ENCODE data around the gene HAUS1.

The HAUS1 gene

DNA sequence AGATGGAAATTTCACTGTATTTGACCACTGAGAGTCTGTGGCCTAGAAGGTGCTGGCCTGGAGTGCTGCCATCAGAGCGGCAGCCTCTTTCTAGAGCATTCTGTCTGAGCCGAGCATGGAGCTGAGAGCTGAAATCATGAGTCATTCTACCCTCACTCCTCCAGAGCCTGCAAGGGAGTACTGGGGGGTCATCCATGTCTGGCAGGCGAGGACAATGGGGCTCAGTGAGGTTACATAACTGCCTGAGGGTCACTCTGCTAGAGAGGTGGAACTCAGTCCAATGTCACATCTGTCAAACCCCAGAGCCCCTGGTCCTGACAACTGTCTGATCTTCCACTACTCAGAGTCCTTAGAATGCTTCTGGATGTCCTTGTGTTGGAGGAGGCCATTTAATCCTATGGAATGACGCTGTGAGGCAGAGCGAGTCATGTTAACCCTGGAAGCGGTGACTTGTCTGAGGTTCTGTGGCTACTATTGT is 65.3 kb downstream of the HAUS1 start:
- Histone ChIP-seq H2BK5ac (ENCODE audit: low read depth, low read length, poor library complexity) (no peak overlapping the region), H3K14ac (ENCODE audit: low read length) (no peak overlapping the region), H3K18ac (ENCODE audit: low read length) (no peak overlapping the region), H4K91ac (ENCODE audit: low read depth, low read length) (no peak overlapping the region), H2BK12ac (ENCODE audit: low read length) (no peak overlapping the region), H3K4ac (ENCODE audit: low read depth, low read length) (no peak overlapping the region), H2AK5ac (ENCODE audit: low read length) (no peak overlapping the region), H3K23ac (ENCODE audit: low read length) (no peak overlapping the region), H2AFZ (ENCODE audit: insufficient read depth, low read length, poor library complexity) (no peak overlapping the region), H3K4me3 (ENCODE audit: low read depth, low read length) (no peak overlapping the region), H3K79me2 (ENCODE audit: control insufficient read depth, insufficient read depth, low read length, poor library complexity) (peaks cover 9% of the 10 kb centered on the region), H3K79me1 (ENCODE audit: low read length) (peaks cover 7% of the 10 kb centered on the region), H2BK120ac (ENCODE audit: insufficient read depth, low read length, poor library complexity) (no peak overlapping the region), H3K36me3 (ENCODE audit: control insufficient read depth in 1 of 2, insufficient read depth in 2 of 2, low read length in 2 of 2) (no peaks in the 10 kb centered on the region), H4K12ac (ENCODE audit: low read depth, low read length) (no peak overlapping the region), H4K8ac (ENCODE audit: low read depth, low read length) (no peak overlapping the region), H3K9me3 (ENCODE audit: insufficient read depth, low read depth, low read length) (peaks cover 3% of the 10 kb centered on the region), H3K4me1 (ENCODE audit: control insufficient read depth in 1 of 2, insufficient read depth in 2 of 2, low read length in 2 of 2) (peaks cover 8 to 14% of the 10 kb centered on the region in 2 experiments), H3K9ac (ENCODE audit: low read length) (no peak overlapping the region), H3K27ac (ENCODE audit: low read depth, low read length) (peak overlapping the region; percentile 16), H3K4me2 (ENCODE audit: low read length) (no peak overlapping the region), H3K27me3 (ENCODE audit: insufficient read depth, low read length) (no peaks in the 10 kb centered on the region)
- DNase-seq, result no peak
- WGBS (ENCODE audit: extremely low coverage, insufficient coverage, insufficient read length), result no CpG with 5 or more reads among the region's 6 CpGs

DNA sequence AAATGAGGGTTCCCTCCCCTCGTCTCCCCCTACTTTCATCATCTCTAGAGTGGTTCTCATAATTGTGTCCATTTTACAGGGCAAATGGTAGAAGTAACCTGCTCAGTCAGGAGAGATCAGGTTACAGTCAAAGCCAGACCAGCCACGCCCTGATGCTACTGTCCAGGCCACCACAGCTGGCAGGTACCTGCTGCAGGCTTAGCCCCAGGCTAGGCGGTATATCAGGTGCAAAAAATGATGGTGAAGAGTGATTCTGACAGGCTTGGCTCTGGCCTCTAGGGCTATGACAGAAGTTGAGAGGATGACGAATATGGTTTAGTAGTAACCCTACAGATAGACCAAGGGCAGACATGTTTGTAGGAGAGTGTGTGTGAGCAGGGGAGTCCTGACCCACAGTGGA is 67.1 kb downstream of the HAUS1 start:
- H3K4me3 ChIP-seq (ENCODE audit: low read depth, low read length), result no peak overlapping the region
- peaks cover 7% of the 10 kb centered on the region for H3K79me1 ChIP-seq (ENCODE audit: low read length)
- H3K9me3 ChIP-seq (ENCODE audit: insufficient read depth, low read depth, low read length), result peaks cover 5% of the 10 kb centered on the region
- H3K14ac ChIP-seq (ENCODE audit: low read length), result no peak overlapping the region
- no peak overlapping the region for H3K18ac ChIP-seq (ENCODE audit: low read length)
- no peak overlapping the region for H3K4me2 ChIP-seq (ENCODE audit: low read length)
- no peak overlapping the region for H3K4ac ChIP-seq (ENCODE audit: low read depth, low read length)
- H2BK120ac ChIP-seq (ENCODE audit: insufficient read depth, low read length, poor library complexity), result no peak overlapping the region
- no peak overlapping the region for H2BK12ac ChIP-seq (ENCODE audit: low read length)
- H3K36me3 ChIP-seq (ENCODE audit: control insufficient read depth in 1 of 2, insufficient read depth in 2 of 2, low read length in 2 of 2), result no peaks in the 10 kb centered on the region
- no peak overlapping the region for H2BK5ac ChIP-seq (ENCODE audit: low read depth, low read length, poor library complexity)
- peaks cover 12% of the 10 kb centered on the region for H3K79me2 ChIP-seq (ENCODE audit: control insufficient read depth, insufficient read depth, low read length, poor library complexity)
- H4K91ac ChIP-seq (ENCODE audit: low read depth, low read length), result no peak overlapping the region
- H3K9ac ChIP-seq (ENCODE audit: low read length), result peak overlapping the region; percentile 71
- H4K8ac ChIP-seq (ENCODE audit: low read depth, low read length), result no peak overlapping the region
- H4K12ac ChIP-seq (ENCODE audit: low read depth, low read length), result no peak overlapping the region
- H2AFZ ChIP-seq (ENCODE audit: insufficient read depth, low read length, poor library complexity), result no peak overlapping the region
- H3K27me3 ChIP-seq (ENCODE audit: insufficient read depth, low read length), result no peaks in the 10 kb centered on the region
- no peak overlapping the region for H2AK5ac ChIP-seq (ENCODE audit: low read length)
- H3K27ac ChIP-seq (ENCODE audit: low read depth, low read length), result no peak overlapping the region
- no CpG with 5 or more reads among the region's 4 CpGs for WGBS (ENCODE audit: extremely low coverage, insufficient coverage, insufficient read length)
- H3K4me1 ChIP-seq (ENCODE audit: control insufficient read depth in 1 of 2, insufficient read depth in 2 of 2, low read length in 2 of 2), result peaks cover 8 to 14% of the 10 kb centered on the region in 2 experiments
- DNase-seq, result peak; percentile 88 to 92
- H3K23ac ChIP-seq (ENCODE audit: low read length), result no peak overlapping the region

DNA sequence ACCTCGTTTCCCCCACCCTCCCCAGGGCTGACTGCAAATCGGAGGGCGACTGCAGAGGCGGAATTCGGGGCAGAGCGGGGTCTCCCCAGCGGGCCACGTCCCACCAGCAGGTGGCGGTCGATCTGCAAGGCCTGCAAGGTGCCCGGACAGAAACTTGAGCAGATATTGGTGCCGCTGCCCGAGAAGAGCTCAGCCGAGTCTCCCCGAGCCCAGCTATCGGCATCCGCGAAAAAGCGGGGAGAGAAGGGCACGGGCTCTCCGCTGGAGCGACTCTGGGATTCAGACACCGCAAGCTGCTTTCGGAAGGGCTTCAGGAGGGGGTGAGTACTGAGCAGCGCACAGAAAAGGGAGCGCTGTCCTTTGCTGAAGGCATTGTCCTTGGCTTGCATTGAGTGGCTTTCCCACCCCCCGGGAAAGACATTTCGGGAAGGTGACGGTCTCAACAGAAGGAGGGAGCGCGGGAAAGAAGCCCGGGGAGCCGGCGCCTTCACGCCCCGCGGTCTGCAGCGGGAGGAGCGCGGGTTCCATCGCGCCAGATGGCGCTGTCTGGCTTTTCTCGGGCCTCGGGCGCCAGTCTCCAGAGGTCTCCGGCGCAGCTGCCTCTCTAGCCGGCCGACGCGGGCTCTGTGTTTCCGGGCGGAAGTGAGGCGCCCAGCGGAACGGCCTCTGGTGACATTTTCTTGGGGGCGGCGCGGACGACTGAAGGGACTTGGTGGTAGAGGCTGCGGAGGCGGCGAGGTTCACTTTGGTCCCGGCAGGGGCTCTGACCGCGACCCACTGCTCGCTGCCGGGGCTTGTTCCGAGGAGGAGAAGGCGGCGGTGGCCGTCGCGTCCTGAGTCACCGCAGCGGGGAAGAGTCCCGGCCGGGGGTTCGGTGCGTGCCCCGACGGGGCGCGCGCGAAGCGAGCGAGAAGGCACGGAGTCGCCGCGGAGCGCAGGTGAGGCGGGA is 69.5 kb downstream of the HAUS1 start:
- H3K4me1 ChIP-seq (ENCODE audit: control insufficient read depth in 1 of 2, insufficient read depth in 2 of 2, low read length in 2 of 2), result peaks cover 8 to 14% of the 10 kb centered on the region in 2 experiments
- H3K27ac ChIP-seq (ENCODE audit: low read depth, low read length), result peak overlapping the region; percentile 83
- H3K9ac ChIP-seq (ENCODE audit: low read length), result peak overlapping the region; percentile 95
- peak overlapping the region; percentile 82 for H4K12ac ChIP-seq (ENCODE audit: low read depth, low read length)
- no peak overlapping the region for H3K23ac ChIP-seq (ENCODE audit: low read length)
- WGBS (ENCODE audit: extremely low coverage, insufficient coverage, insufficient read length), result no CpG with 5 or more reads among the region's 95 CpGs
- H3K4me2 ChIP-seq (ENCODE audit: low read length), result peak overlapping the region; percentile 99
- H3K27me3 ChIP-seq (ENCODE audit: insufficient read depth, low read length), result no peaks in the 10 kb centered on the region
- peak overlapping the region; percentile 92 for H4K8ac ChIP-seq (ENCODE audit: low read depth, low read length)
- no peaks in the 10 kb centered on the region for H3K36me3 ChIP-seq (ENCODE audit: control insufficient read depth in 1 of 2, insufficient read depth in 2 of 2, low read length in 2 of 2)
- H3K9me3 ChIP-seq (ENCODE audit: insufficient read depth, low read depth, low read length), result peaks cover 5% of the 10 kb centered on the region
- peaks cover 18% of the 10 kb centered on the region for H3K79me2 ChIP-seq (ENCODE audit: control insufficient read depth, insufficient read depth, low read length, poor library complexity)
- H3K14ac ChIP-seq (ENCODE audit: low read length), result peak overlapping the region; percentile 84
- H2AFZ ChIP-seq (ENCODE audit: insufficient read depth, low read length, poor library complexity), result peak overlapping the region; percentile 97
- H3K79me1 ChIP-seq (ENCODE audit: low read length), result peaks cover 7% of the 10 kb centered on the region
- H2BK5ac ChIP-seq (ENCODE audit: low read depth, low read length, poor library complexity), result peak overlapping the region; percentile 74
- peak; percentile 95 to 97 for DNase-seq
- H3K4me3 ChIP-seq (ENCODE audit: low read depth, low read length), result peak overlapping the region; percentile 98
- peak overlapping the region; percentile 92 for H4K91ac ChIP-seq (ENCODE audit: low read depth, low read length)
- peak overlapping the region; percentile 18 for H2AK5ac ChIP-seq (ENCODE audit: low read length)
- H2BK120ac ChIP-seq (ENCODE audit: insufficient read depth, low read length, poor library complexity), result peak overlapping the region; percentile 86
- peak overlapping the region; percentile 83 for H3K4ac ChIP-seq (ENCODE audit: low read depth, low read length)
- H3K18ac ChIP-seq (ENCODE audit: low read length), result peak overlapping the region; percentile 86
- H2BK12ac ChIP-seq (ENCODE audit: low read length), result peak overlapping the region; percentile 21

DNA sequence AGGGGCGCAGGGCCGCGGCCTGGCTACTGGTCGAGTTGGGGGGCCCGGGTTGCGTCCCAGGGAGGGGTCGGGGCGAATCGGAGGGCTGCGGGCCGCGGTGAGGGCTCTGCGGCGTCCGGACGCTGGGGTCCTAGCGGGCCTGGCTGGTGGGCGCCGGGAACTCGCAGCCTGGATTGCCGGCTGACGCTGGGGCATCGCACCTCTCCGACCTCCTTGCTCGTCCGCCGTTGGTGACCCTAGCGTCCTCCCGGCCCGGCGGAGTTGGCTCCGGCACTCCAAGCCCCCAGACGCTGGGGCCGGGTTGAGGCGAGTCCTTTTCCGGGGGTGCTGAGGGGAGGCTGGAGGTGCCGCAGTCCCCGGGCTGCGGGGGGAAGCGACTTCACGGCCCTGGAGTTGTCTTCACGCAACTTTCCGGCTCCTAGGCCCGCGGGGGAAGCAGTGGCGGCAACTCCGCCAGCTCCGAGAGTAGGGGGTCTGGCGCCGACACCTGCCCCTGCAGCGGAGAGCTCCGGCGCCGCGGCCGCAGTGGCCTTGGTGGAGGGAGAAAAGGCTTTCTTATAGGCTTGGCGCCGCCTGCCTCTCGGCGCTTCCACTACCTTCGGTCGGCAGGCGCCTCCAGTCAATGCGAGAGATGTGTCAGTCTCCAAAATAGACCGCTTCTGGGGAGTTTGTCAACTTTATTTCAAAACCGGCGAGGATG is 70.3 kb downstream of the HAUS1 start:
- peaks cover 5 to 10% of the 10 kb centered on the region in 2 experiments for H3K4me1 ChIP-seq (ENCODE audit: control insufficient read depth in 1 of 2, insufficient read depth in 2 of 2, low read length in 2 of 2)
- no CpG with 5 or more reads among the region's 67 CpGs for WGBS (ENCODE audit: extremely low coverage, insufficient coverage, insufficient read length)

More for the DNA sequence above, 70.3 kb downstream of the HAUS1 start:
- H3K18ac ChIP-seq (ENCODE audit: low read length), result peak overlapping the region; percentile 86
- H2AK5ac ChIP-seq (ENCODE audit: low read length), result peak overlapping the region; percentile 18
- peak overlapping the region; percentile 92 for H4K8ac ChIP-seq (ENCODE audit: low read depth, low read length)
- peak; percentile 31 to 53 for DNase-seq
- peak overlapping the region; percentile 79 for H3K27ac ChIP-seq (ENCODE audit: low read depth, low read length)
- H3K14ac ChIP-seq (ENCODE audit: low read length), result peak overlapping the region; percentile 84
- H2BK5ac ChIP-seq (ENCODE audit: low read depth, low read length, poor library complexity), result peak overlapping the region; percentile 74
- peak overlapping the region; percentile 84 for H2AFZ ChIP-seq (ENCODE audit: insufficient read depth, low read length, poor library complexity)
- H3K9ac ChIP-seq (ENCODE audit: low read length), result peak overlapping the region; percentile 95
- no peaks in the 10 kb centered on the region for H3K27me3 ChIP-seq (ENCODE audit: insufficient read depth, low read length)
- peaks cover 7% of the 10 kb centered on the region for H3K79me1 ChIP-seq (ENCODE audit: low read length)
- H2BK12ac ChIP-seq (ENCODE audit: low read length), result no peak overlapping the region
- H3K4ac ChIP-seq (ENCODE audit: low read depth, low read length), result peak overlapping the region; percentile 83
- peak overlapping the region; percentile 98 for H3K4me3 ChIP-seq (ENCODE audit: low read depth, low read length)
- H4K91ac ChIP-seq (ENCODE audit: low read depth, low read length), result peak overlapping the region; percentile 81
- peaks cover 18% of the 10 kb centered on the region for H3K79me2 ChIP-seq (ENCODE audit: control insufficient read depth, insufficient read depth, low read length, poor library complexity)
- peak overlapping the region; percentile 82 for H4K12ac ChIP-seq (ENCODE audit: low read depth, low read length)
- peaks cover 5% of the 10 kb centered on the region for H3K9me3 ChIP-seq (ENCODE audit: insufficient read depth, low read depth, low read length)
- no peaks in the 10 kb centered on the region for H3K36me3 ChIP-seq (ENCODE audit: control insufficient read depth in 1 of 2, insufficient read depth in 2 of 2, low read length in 2 of 2)
- peak overlapping the region; percentile 37 for H2BK120ac ChIP-seq (ENCODE audit: insufficient read depth, low read length, poor library complexity)
- H3K23ac ChIP-seq (ENCODE audit: low read length), result no peak overlapping the region
- H3K4me2 ChIP-seq (ENCODE audit: low read length), result peak overlapping the region; percentile 99
